H1 (cell line): ENCODE results near the gene GABRG2.

Experiments used
- CTCF ChIP-seq, 3 experiments: IDR thresholded peaks; 1 replicate in 2 of 3; 2 replicates in 1 of 3; pipeline versions ENCODE4 v1.5.1 to v1.6.1; 2011; ENCODE audit warnings: low read length in 3 of 3, mild to moderate bottlenecking in 3 of 3, inconsistent platforms in 2 of 3, low read depth in 1 of 3, moderate library complexity in 1 of 3; ENCODE audit not compliant: insufficient read depth in 1 of 3; ENCODE audit errors: control extremely low read depth in 1 of 3
- TF ChIP-seq, protein P1 (sequence below): IDR thresholded peaks from 2 replicates; pipeline ENCODE4 v1.6.1; 2011; ENCODE audit warnings: low read depth, mild to moderate bottlenecking, low read length; ENCODE audit not compliant: insufficient read depth

DNA sequence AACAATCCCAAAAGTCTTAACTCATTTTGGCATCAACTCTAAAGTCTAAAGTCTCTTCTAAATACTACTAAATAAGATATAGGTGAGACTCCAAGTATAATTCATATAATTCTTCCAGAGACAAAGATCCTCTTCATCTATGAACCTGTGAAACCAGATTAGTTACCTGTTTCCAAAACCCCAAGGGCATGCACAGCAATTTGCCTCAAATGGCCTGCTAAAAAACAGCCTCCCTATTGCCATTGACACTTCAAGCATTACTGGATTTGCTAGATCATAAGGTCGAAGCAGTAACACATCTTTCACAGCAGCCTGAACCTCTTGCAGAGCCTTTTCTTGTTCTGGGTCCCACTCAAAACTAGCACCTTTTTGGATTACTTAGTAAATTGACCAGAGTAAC, 20.3 kb upstream of the GABRG2 start:
- TF ChIP-seq, protein P1, sequence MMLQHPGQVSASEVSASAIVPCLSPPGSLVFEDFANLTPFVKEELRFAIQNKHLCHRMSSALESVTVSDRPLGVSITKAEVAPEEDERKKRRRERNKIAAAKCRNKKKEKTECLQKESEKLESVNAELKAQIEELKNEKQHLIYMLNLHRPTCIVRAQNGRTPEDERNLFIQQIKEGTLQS: no peak
- TF ChIP-seq CTCF (IDR thresholded peaks at IDR 0.05; ENCODE audit: control extremely low read depth in 1 of 3, insufficient read depth in 1 of 3, low read depth in 1 of 3, low read length in 3 of 3): no peak
